Stomach (tissue), 19 donors: Measurements from ENCODE around the gene EME2. TPM values are rescaled to one million over a fixed set of nuclear protein-coding genes. Genes with fewer than 3 reads are reported as not detected.
A peak's percentile ranks its signal among the peaks of the same experiment; 100 is the strongest.

Source experiments
- DNase-seq, 2 donors: peaks; one replicate each; pipeline versions ENCODE4 v3.0.0 to v3.0.0-alpha.2; 2013 to 2019
- H3K27ac ChIP-seq, 5 donors: fragments of 200-600 bp in 4 of 5; sonication (generic) in 4 of 5; one replicate each; pipeline ENCODE4 v1.5.1; 2013 to 2019; ENCODE audit warnings: mild to moderate bottlenecking in 1 of 5, moderate library complexity in 1 of 5
- H3K27me3 ChIP-seq, 3 donors: fragments of 200-600 bp; sonication (generic); one replicate each; pipeline ENCODE4 v1.5.1; 2017 to 2019; ENCODE audit warnings: mixed run types in 1 of 3
- H3K36me3 ChIP-seq, 4 donors: fragments of 200-600 bp; sonication (generic); 1 replicate in 3 of 4; 2 replicates in 1 of 4; pipeline ENCODE4 v1.5.1; 2016 to 2019
- H3K4me1 ChIP-seq, 4 donors: fragments of 200-600 bp; sonication (generic); one replicate each; pipeline ENCODE4 v1.5.1; 2016 to 2019
- H3K4me3 ChIP-seq, 4 donors: fragments of 200-600 bp; sonication (generic) in 3 of 4; one replicate each; pipeline ENCODE4 v1.5.1; 2016 to 2019; ENCODE audit warnings: mild to moderate bottlenecking in 1 of 4
- H3K9me3 ChIP-seq, 4 donors: fragments of 200-600 bp; sonication (generic); one replicate each; pipeline ENCODE4 v1.5.1; 2016 to 2019
- CTCF ChIP-seq, 7 experiments: fragments of 450-650 bp in 4 of 7; fragments of 200-600 bp in 3 of 7; sonication (generic) in 3 of 7; IDR thresholded peaks; one replicate each; pipeline ENCODE4 v1.5.1; 2016 to 2019; ENCODE audit warnings: antibody characterized with exemption in 7 of 7, control low read depth in 2 of 7, mild to moderate bottlenecking in 1 of 7
- EP300 ChIP-seq: sonication (generic); formaldehyde crosslinking; IDR thresholded peaks from one replicate; pipeline ENCODE4 v1.6.1; 2017; ENCODE audit warnings: antibody characterized with exemption
- POLR2A ChIP-seq, 4 donors: fragments of 450-650 bp; IDR thresholded peaks; one replicate each; pipeline ENCODE4 v1.6.1; 2016; ENCODE audit warnings: antibody characterized with exemption in 4 of 4, control low read depth in 2 of 4, mild to moderate bottlenecking in 1 of 4, moderate library complexity in 1 of 4
- POLR2AphosphoS5 ChIP-seq, 3 donors: sonication (generic); formaldehyde crosslinking; IDR thresholded peaks; one replicate each; pipeline ENCODE4 v1.6.1; 2016; ENCODE audit warnings: antibody characterized with exemption in 3 of 3
- WGBS, 5 donors: extraction: QIAGEN DNeasy Blood & Tissue Kit in 3 of 5; methylation state at CpG; one replicate each; pipeline versions ENCODE4 v1.1.5 to v1.1.7; 2013 to 2018; 5-methylcytosine and 5-hydroxymethylcytosine counted together
- intact Hi-C: fragments of 100-400 bp; cut with DNase I; formaldehyde crosslinking; loops from one replicate; pipeline ENCODE4 v1.15.1; 2023; ENCODE audit warnings: low total_unique reads
- long read RNA-seq, 10 donors: transcript quantifications; one replicate each; lab custom pipeline, GENCODE V29; 2026
- polyA plus RNA-seq, 3 donors: library from polyadenylated mRNA; stranded (reverse); fragments of 200-250 nt; gene quantifications; one replicate each; pipeline ENCODE4 v1.2.3, GENCODE V29; 2013
- total RNA-seq, 5 donors: library from RNA; depleted of rRNA; stranded (reverse); fragments of >200 nt; gene quantifications; one replicate each; pipeline versions ENCODE4 v1.1.0 to v1.2.3, GENCODE V29; 2014 to 2016
- donor health status: healthy with polysubstance abuse.
- donor health status: Bipolar disorder and iron deficiency.
- donor health status: healthy.

EME2 gene
- total RNA-seq = 10 to 100 TPM in 4 of 5 donors, 1 to 10 TPM in 1; 8.8 to 94.1 (median 34.4) TPM
- 1 to 10 TPM; 2.6 to 7.9 (median 6.9) TPM for polyA plus RNA-seq
- long read RNA-seq, donor 1, partial matches to known transcripts = 6 of 6 reads
- long read RNA-seq, donor 1, other reads (novel, unspliced or antisense) = 0 of 6 reads
- long read RNA-seq, donor 2, full-length matches to known transcripts = 1 of 1 reads
- long read RNA-seq, donor 2, partial matches to known transcripts = 0 of 1 reads
- long read RNA-seq, donor 2, other reads (novel, unspliced or antisense) = 0 of 1 reads
- long read RNA-seq, donor 3, full-length matches to known transcripts = 2 of 2 reads
- long read RNA-seq, donor 3, partial matches to known transcripts = 0 of 2 reads
- long read RNA-seq, donor 3, other reads (novel, unspliced or antisense) = 0 of 2 reads
- long read RNA-seq, donor 4 = 0 reads
- long read RNA-seq, donor 5, partial matches to known transcripts = 43 of 49 reads
- long read RNA-seq, donor 5, other reads (novel, unspliced or antisense) = 6 of 49 reads
- long read RNA-seq, donor 6, full-length matches to known transcripts = 1 of 106 reads
- long read RNA-seq, donor 6, partial matches to known transcripts = 61 of 106 reads
- long read RNA-seq, donor 6, other reads (novel, unspliced or antisense) = 44 of 106 reads
- long read RNA-seq, donor 7, partial matches to known transcripts = 0 of 1 reads
- long read RNA-seq, donor 7, other reads (novel, unspliced or antisense) = 0 of 1 reads
- long read RNA-seq, donor 8 = 0 reads
- long read RNA-seq, donor 9 = 0 reads
- long read RNA-seq, donor 10, partial matches to known transcripts = 0 of 7 reads
- long read RNA-seq, donor 10, other reads (novel, unspliced or antisense) = 7 of 7 reads

DNA sequence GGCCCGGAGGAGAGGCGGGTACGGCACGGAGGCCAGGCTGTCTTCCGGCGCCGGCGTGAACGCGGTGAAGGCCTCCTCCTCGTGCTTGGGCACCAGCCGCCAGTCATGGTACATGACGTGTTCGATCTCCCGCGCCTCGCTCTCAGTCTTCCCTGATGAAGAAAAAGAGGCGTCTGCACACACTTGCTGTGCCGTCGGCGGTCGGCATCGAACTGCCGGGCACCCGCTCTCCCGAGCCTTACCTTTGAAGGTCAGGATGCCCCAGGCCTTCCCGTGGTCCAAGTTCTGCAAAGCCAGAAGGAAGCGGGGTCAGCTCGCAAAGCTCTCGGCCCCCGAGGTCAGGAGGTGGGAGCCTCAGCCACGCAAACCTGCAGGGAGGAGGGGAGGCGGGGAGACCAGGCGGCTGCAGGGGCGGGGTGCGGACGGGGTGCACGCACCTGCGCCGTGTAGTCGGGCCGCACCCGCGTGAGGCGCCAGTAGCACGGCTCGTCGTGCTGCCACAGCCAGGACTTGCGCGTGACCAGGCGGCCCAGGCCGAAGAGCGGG lies at the start of gene EME2:
Gene EME2, plus strand, starts transcription at position 449 of the 546 bp plus-strand sequence. CDS start 418 bp downstream, outside the sequence.
- 0 to 3% (median 1%) methylated on average over 16 to 53 of the region's 53 CpGs for WGBS, 5 donors
- Histone ChIP-seq H3K27ac (peak within 1 kb of the TSS; percentile 92 to 97 (median 95)), H3K9me3 (no peaks in the 10 kb centered on the region), H3K36me3 (peaks cover 34 to 53% (median 50%) of the 10 kb centered on the region in 4 donors), H3K4me3 (peak within 1 kb of the TSS; percentile 75 to 98 (median 94)), H3K27me3 (no peaks in the 10 kb centered on the region), H3K4me1 (peaks cover 35 to 62% (median 55%) of the 10 kb centered on the region in 4 donors)
- TF ChIP-seq EP300 = no peak
- no peak for TF ChIP-seq CTCF (IDR thresholded peaks at IDR 0.05)
- no peak for TF ChIP-seq POLR2A (IDR thresholded peaks at IDR 0.05)
- no peak for TF ChIP-seq POLR2AphosphoS5 (IDR thresholded peaks at IDR 0.05)
- intact Hi-C loops = no loop called here
- no peak for DNase-seq

GRCh38 chr16:1723450-1724147 lies 49.0 kb upstream of the EME2 start:
- Histone ChIP-seq H3K27me3 (no peaks in the 10 kb centered on the region), H3K4me1 (peaks cover 27 to 54% (median 37%) of the 10 kb centered on the region in 4 donors), H3K27ac (peak overlapping the region in 4 of 5 donors; percentile 67 to 86 (median 77)), H3K36me3 (peaks cover 23 to 46% (median 45%) of the 10 kb centered on the region in 4 donors), H3K4me3 (no peak overlapping the region), H3K9me3 (no peaks in the 10 kb centered on the region)
- TF ChIP-seq POLR2A (IDR thresholded peaks at IDR 0.05) (no peak), CTCF (IDR thresholded peaks at IDR 0.05) (peak in 5 of 7 experiments; percentile 56 to 86 (median 80)), POLR2AphosphoS5 (IDR thresholded peaks at IDR 0.05) (no peak), EP300 (no peak)
- 43 to 50% (median 44%) methylated on average over 6 of the region's 6 CpGs for WGBS, 5 donors
- DNase-seq = peak; percentile 47 to 66
- intact Hi-C loops = no loop called here

GRCh38 chr16:1724491-1724890 lies 48.1 kb upstream of the EME2 start:
- 90 to 97% (median 93%) methylated on average over 12 of the region's 12 CpGs for WGBS, 5 donors
- peaks cover 27 to 48% (median 35%) of the 10 kb centered on the region in 4 donors for H3K4me1 ChIP-seq
- H3K27me3 ChIP-seq = no peaks in the 10 kb centered on the region
- DNase-seq = no peak
- no peaks in the 10 kb centered on the region for H3K9me3 ChIP-seq
- TF ChIP-seq CTCF (IDR thresholded peaks at IDR 0.05) (no peak), POLR2AphosphoS5 (IDR thresholded peaks at IDR 0.05) (no peak), EP300 (no peak), POLR2A (IDR thresholded peaks at IDR 0.05) (no peak)
- intact Hi-C loops = no loop called here
- H3K27ac ChIP-seq = no peak overlapping the region
- peaks cover 31 to 54% (median 53%) of the 10 kb centered on the region in 4 donors for H3K36me3 ChIP-seq
- H3K4me3 ChIP-seq = no peak overlapping the region
